ENCODE measurements around the gene SULT1B1.
"Not testable (repeated sequence)": the region's sequence is repeated elsewhere in the genome, so short reads cannot be mapped to it uniquely, and the experiment has no call there.

The SULT1B1 gene

GRCh38 chr4:69760455-69760854 is at the start of gene SULT1B1:
SULT1B1 (minus strand) TSS chr4:69760620; CDS start chr4:69755217, 5,403 bp downstream.
- DNase-seq (ENCODE audit: low read depth in 2 of 2), result no peak

- no peak for DNase-seq (ENCODE audit: low read depth in 2 of 2)
Measured at GRCh38 chr4:69800599-69800998, 40.2 kb upstream of the SULT1B1 start.

GRCh38 chr4:69799337-69799736 is 38.9 kb upstream of the SULT1B1 start:
- DNase-seq (ENCODE audit: low read depth in 2 of 2), result no peak

GRCh38 chr4:69793732-69794131 is 33.3 kb upstream of the SULT1B1 start:
- no peak for DNase-seq (ENCODE audit: low read depth in 2 of 2)

- no peak for DNase-seq (ENCODE audit: low read depth in 2 of 2)
Measured at GRCh38 chr4:69787879-69788278, 27.5 kb upstream of the SULT1B1 start.

- DNase-seq (ENCODE audit: low read depth in 2 of 2), result no peak
Measured at GRCh38 chr4:69786547-69786946, 26.1 kb upstream of the SULT1B1 start.

GRCh38 chr4:69785211-69785831 is 24.9 kb upstream of the SULT1B1 start:
- no peak for DNase-seq (ENCODE audit: low read depth in 2 of 2)

- DNase-seq (ENCODE audit: low read depth in 2 of 2), result no peak
Measured at GRCh38 chr4:69782651-69783310, 22.4 kb upstream of the SULT1B1 start.

GRCh38 chr4:69781458-69782418 is 21.3 kb upstream of the SULT1B1 start:
- no peak for DNase-seq (ENCODE audit: low read depth in 2 of 2)

GRCh38 chr4:69780141-69780540 is 19.7 kb upstream of the SULT1B1 start:
- DNase-seq (ENCODE audit: low read depth in 2 of 2), result no peak

- DNase-seq (ENCODE audit: low read depth in 2 of 2), result no peak
Measured at GRCh38 chr4:69776696-69777095, 16.3 kb upstream of the SULT1B1 start.

GRCh38 chr4:69775321-69775867 is 15.0 kb upstream of the SULT1B1 start:
- no peak for DNase-seq (ENCODE audit: low read depth in 2 of 2)

- no peak for DNase-seq (ENCODE audit: low read depth in 2 of 2)
Measured at GRCh38 chr4:69773484-69773883, 13.1 kb upstream of the SULT1B1 start.

GRCh38 chr4:69768554-69768953 is 8.1 kb upstream of the SULT1B1 start:
- DNase-seq (ENCODE audit: low read depth in 2 of 2), result not testable (repeated sequence)

GRCh38 chr4:69765751-69766150 is 5.3 kb upstream of the SULT1B1 start:
- DNase-seq (ENCODE audit: low read depth in 2 of 2), result no peak

- DNase-seq (ENCODE audit: low read depth in 2 of 2), result no peak
Measured at GRCh38 chr4:69764311-69764710, 3.9 kb upstream of the SULT1B1 start.

- no peak for DNase-seq (ENCODE audit: low read depth in 2 of 2)
Measured at GRCh38 chr4:69763233-69763632, 2.8 kb upstream of the SULT1B1 start.

- no peak for DNase-seq (ENCODE audit: low read depth in 2 of 2)
Measured at GRCh38 chr4:69759189-69759604, 1.2 kb downstream of the SULT1B1 start.

- no peak for DNase-seq (ENCODE audit: low read depth in 2 of 2)
Measured at GRCh38 chr4:69757464-69757863, 3.0 kb downstream of the SULT1B1 start.

- DNase-seq (ENCODE audit: low read depth in 2 of 2), result no peak
Measured at GRCh38 chr4:69754926-69755580, 5.4 kb downstream of the SULT1B1 start.

GRCh38 chr4:69753686-69754085 is 6.7 kb downstream of the SULT1B1 start:
- DNase-seq (ENCODE audit: low read depth in 2 of 2), result no peak

- no peak for DNase-seq (ENCODE audit: low read depth in 2 of 2)
Measured at GRCh38 chr4:69750346-69750745, 10.1 kb downstream of the SULT1B1 start.

Measured in stimulated activated CD4-positive, alpha-beta T cell treated with anti-CD3 and anti-CD28 coated beads, Interleukin-1b, Interleukin-23, amount 100 ng/mL, for 1 hour (primary cell).